GM20431 (cell line): ENCODE measurements around the gene DUOX1.
"Not testable (repeated sequence)": the region's sequence is repeated elsewhere in the genome, so short reads cannot be mapped to it uniquely, and the experiment has no call there.

Experiments used
- in situ Hi-C: fragments of 300-500 bp; cut with MseI, MboI; formaldehyde crosslinking; loops from one replicate; pipeline ENCODE4 v1.15.0; 2020; ENCODE audit warnings: low sequenced_read_pairs; ENCODE audit not compliant: unreplicated experiment

The DUOX1 gene

GRCh38 chr15:45129651-45130129, at the start of gene DUOX1, which contains the start of gene DUOXA1:
DUOX1 (plus strand) TSS chr15:45129994; CDS start chr15:45131967, 1,973 bp downstream.
DUOXA1 (minus strand) TSS chr15:45129879; CDS start chr15:45123014, 6,865 bp downstream.
- in situ Hi-C loops: no loop called here

GRCh38 chr15:45080593-45080992, 49.2 kb upstream of the DUOX1 start:
- in situ Hi-C loops: not testable (repeated sequence)

GRCh38 chr15:45082412-45082811, 47.4 kb upstream of the DUOX1 start:
- in situ Hi-C loops: not testable (repeated sequence)

GRCh38 chr15:45083223-45083622, 46.6 kb upstream of the DUOX1 start:
- in situ Hi-C loops: no loop called here

- in situ Hi-C loops: no loop called here
Observed at GRCh38 chr15:45084163-45084562, 45.6 kb upstream of the DUOX1 start.

- in situ Hi-C loops: no loop called here
Observed at GRCh38 chr15:45087513-45087912, 42.3 kb upstream of the DUOX1 start.

- in situ Hi-C loops: no loop called here
Observed at GRCh38 chr15:45088801-45089711, 40.7 kb upstream of the DUOX1 start.

- in situ Hi-C loops: no loop called here
Observed at GRCh38 chr15:45089712-45090373, 40.0 kb upstream of the DUOX1 start.

- in situ Hi-C loops: no loop called here
Observed at GRCh38 chr15:45091161-45091560, 38.6 kb upstream of the DUOX1 start.

- in situ Hi-C loops: no loop called here
Observed at GRCh38 chr15:45091576-45091975, 38.2 kb upstream of the DUOX1 start.

- in situ Hi-C loops: no loop called here
Observed at GRCh38 chr15:45093013-45093412, 36.8 kb upstream of the DUOX1 start.

- in situ Hi-C loops: no loop called here
Observed at GRCh38 chr15:45093622-45094357, 36.0 kb upstream of the DUOX1 start.

GRCh38 chr15:45094358-45094730, 35.5 kb upstream of the DUOX1 start:
- in situ Hi-C loops: no loop called here

- in situ Hi-C loops: no loop called here
Observed at GRCh38 chr15:45095661-45096060, 34.1 kb upstream of the DUOX1 start.

GRCh38 chr15:45097466-45097865, 32.3 kb upstream of the DUOX1 start:
- in situ Hi-C loops: no loop called here

- in situ Hi-C loops: no loop called here
Observed at GRCh38 chr15:45099549-45100165, 30.1 kb upstream of the DUOX1 start.

- in situ Hi-C loops: no loop called here
Observed at GRCh38 chr15:45100884-45101625, 28.7 kb upstream of the DUOX1 start.

- in situ Hi-C loops: no loop called here
Observed at GRCh38 chr15:45101749-45102148, 28.0 kb upstream of the DUOX1 start.

GRCh38 chr15:45102226-45102625, 27.6 kb upstream of the DUOX1 start:
- in situ Hi-C loops: no loop called here
